AG08396 (cell line): ENCODE data around the gene CCDC152.
"Not testable (repeated sequence)": the region's sequence is repeated elsewhere in the genome, so short reads cannot be mapped to it uniquely, and the experiment has no call there.

Experiments
- DNase-seq: peaks from one replicate; pipeline ENCODE4 v3.0.0; 2012; ENCODE audit warnings: low spot score, mixed read lengths

The CCDC152 gene

GRCh38 chr5:42812620-42813019, 56.0 kb downstream of the CCDC152 start:
- DNase-seq: no peak

GRCh38 chr5:42813533-42813932, 56.9 kb downstream of the CCDC152 start:
- no peak for DNase-seq

GRCh38 chr5:42816546-42816945, 59.9 kb downstream of the CCDC152 start:
- DNase-seq: not testable (repeated sequence)

- no peak for DNase-seq
These were observed 63.1 kb downstream of the CCDC152 start for GRCh38 chr5:42819745-42820144.

- DNase-seq: no peak
These were observed 65.9 kb downstream of the CCDC152 start for GRCh38 chr5:42822548-42822947.

GRCh38 chr5:42824347-42824976, 67.8 kb downstream of the CCDC152 start:
- DNase-seq: no peak

GRCh38 chr5:42825422-42826148, 69.0 kb downstream of the CCDC152 start:
- no peak for DNase-seq

- no peak for DNase-seq
These were observed 70.3 kb downstream of the CCDC152 start for GRCh38 chr5:42826757-42827515.

GRCh38 chr5:42828671-42829070, 72.1 kb downstream of the CCDC152 start:
- no peak for DNase-seq

- DNase-seq: no peak
These were observed 74.3 kb downstream of the CCDC152 start for GRCh38 chr5:42830924-42831323.

GRCh38 chr5:42832060-42832459, 75.4 kb downstream of the CCDC152 start:
- no peak for DNase-seq

GRCh38 chr5:42836070-42836769, 79.6 kb downstream of the CCDC152 start:
- no peak for DNase-seq

- no peak for DNase-seq
These were observed 81.0 kb downstream of the CCDC152 start for GRCh38 chr5:42837601-42838000.

GRCh38 chr5:42839196-42839595, 82.6 kb downstream of the CCDC152 start:
- DNase-seq: no peak

- DNase-seq: peak; percentile 67
These were observed 83.7 kb downstream of the CCDC152 start for GRCh38 chr5:42840269-42840668.

GRCh38 chr5:42840842-42841567, 84.4 kb downstream of the CCDC152 start:
- DNase-seq: no peak

- DNase-seq: no peak
These were observed 86.5 kb downstream of the CCDC152 start for GRCh38 chr5:42842921-42843641.

GRCh38 chr5:42843675-42844292, 87.2 kb downstream of the CCDC152 start:
- no peak for DNase-seq

GRCh38 chr5:42844408-42844807, 87.8 kb downstream of the CCDC152 start:
- not testable (repeated sequence) for DNase-seq

GRCh38 chr5:42848545-42848944, 91.9 kb downstream of the CCDC152 start:
- no peak for DNase-seq

GRCh38 chr5:42851481-42851880, 94.9 kb downstream of the CCDC152 start:
- DNase-seq: no peak
